ENCODE results near the gene QRICH2.

QRICH2 gene

GRCh38 chr17:76307966-76308338, at the start of gene QRICH2:
TSS of gene QRICH2 (minus strand) at chr17:76308276. CDS start at chr17:76307998, 278 bp downstream.
- peaks cover 26% of the 10 kb centered on the region for H3K36me3 ChIP-seq (ENCODE audit: low read depth)
- ATAC-seq (ENCODE audit: low read depth) (no peak), DNase-seq (ENCODE audit: low spot score) (no peak)
- no peaks in the 10 kb centered on the region for H3K9me3 ChIP-seq (ENCODE audit: severe bottlenecking)
- no peak for TF ChIP-seq CTCF (IDR thresholded peaks at IDR 0.05; ENCODE audit: poor library complexity, severe bottlenecking)
- no peaks in the 10 kb centered on the region for H3K4me1 ChIP-seq (ENCODE audit: insufficient read depth, poor library complexity, severe bottlenecking)
- no peak within 1 kb of the TSS for H3K27ac ChIP-seq (ENCODE audit: poor library complexity, severe bottlenecking)
- no peak within 1 kb of the TSS for H3K4me3 ChIP-seq (ENCODE audit: severe bottlenecking)
- H3K27me3 ChIP-seq (ENCODE audit: insufficient read depth, poor library complexity, severe bottlenecking), result no peaks in the 10 kb centered on the region

- no peak for ATAC-seq (ENCODE audit: low read depth)
- Histone ChIP-seq H3K36me3 (ENCODE audit: low read depth) (no peaks in the 10 kb centered on the region), H3K27ac (ENCODE audit: poor library complexity, severe bottlenecking) (no peak overlapping the region), H3K4me1 (ENCODE audit: insufficient read depth, poor library complexity, severe bottlenecking) (peaks cover 19% of the 10 kb centered on the region), H3K4me3 (ENCODE audit: severe bottlenecking) (no peak overlapping the region), H3K27me3 (ENCODE audit: insufficient read depth, poor library complexity, severe bottlenecking) (no peaks in the 10 kb centered on the region), H3K9me3 (ENCODE audit: severe bottlenecking) (no peaks in the 10 kb centered on the region)
- no peak for TF ChIP-seq CTCF (IDR thresholded peaks at IDR 0.05; ENCODE audit: poor library complexity, severe bottlenecking)
- peak; percentile 16 for DNase-seq (ENCODE audit: low spot score)
These were observed 49.6 kb upstream of the QRICH2 start for GRCh38 chr17:76357597-76358158.

GRCh38 chr17:76356803-76357456, 48.9 kb upstream of the QRICH2 start:
- TF ChIP-seq CTCF (IDR thresholded peaks at IDR 0.05; ENCODE audit: poor library complexity, severe bottlenecking), result no peak
- H3K27ac ChIP-seq (ENCODE audit: poor library complexity, severe bottlenecking), result no peak overlapping the region

GRCh38 chr17:76354747-76355310, 46.8 kb upstream of the QRICH2 start:
- Histone ChIP-seq H3K36me3 (ENCODE audit: low read depth) (peaks cover 5% of the 10 kb centered on the region; the same call in 1 of the 2 replicates), H3K4me3 (ENCODE audit: severe bottlenecking) (no peak overlapping the region), H3K27ac (ENCODE audit: poor library complexity, severe bottlenecking) (peak overlapping the region; percentile 67), H3K9me3 (ENCODE audit: severe bottlenecking) (no peaks in the 10 kb centered on the region), H3K4me1 (ENCODE audit: insufficient read depth, poor library complexity, severe bottlenecking) (peaks cover 10% of the 10 kb centered on the region), H3K27me3 (ENCODE audit: insufficient read depth, poor library complexity, severe bottlenecking) (no peaks in the 10 kb centered on the region)
- TF ChIP-seq CTCF (IDR thresholded peaks at IDR 0.05; ENCODE audit: poor library complexity, severe bottlenecking), result no peak
- peak; percentile 29 for DNase-seq (ENCODE audit: low spot score)
- ATAC-seq (ENCODE audit: low read depth), result no peak

More at GRCh38 chr17:76356803-76357456, 48.9 kb upstream of the QRICH2 start:
- Histone ChIP-seq H3K4me3 (ENCODE audit: severe bottlenecking) (no peak overlapping the region), H3K36me3 (ENCODE audit: low read depth) (no peaks in the 10 kb centered on the region), H3K4me1 (ENCODE audit: insufficient read depth, poor library complexity, severe bottlenecking) (peaks cover 17% of the 10 kb centered on the region), H3K27me3 (ENCODE audit: insufficient read depth, poor library complexity, severe bottlenecking) (no peaks in the 10 kb centered on the region), H3K9me3 (ENCODE audit: severe bottlenecking) (no peaks in the 10 kb centered on the region)
- peak; percentile 6 for DNase-seq (ENCODE audit: low spot score)
- no peak for ATAC-seq (ENCODE audit: low read depth)
